ENCODE measurements around the gene NADK2.
A peak's percentile ranks its signal among the peaks of the same experiment; 100 is the strongest.

The NADK2 gene

DNA sequence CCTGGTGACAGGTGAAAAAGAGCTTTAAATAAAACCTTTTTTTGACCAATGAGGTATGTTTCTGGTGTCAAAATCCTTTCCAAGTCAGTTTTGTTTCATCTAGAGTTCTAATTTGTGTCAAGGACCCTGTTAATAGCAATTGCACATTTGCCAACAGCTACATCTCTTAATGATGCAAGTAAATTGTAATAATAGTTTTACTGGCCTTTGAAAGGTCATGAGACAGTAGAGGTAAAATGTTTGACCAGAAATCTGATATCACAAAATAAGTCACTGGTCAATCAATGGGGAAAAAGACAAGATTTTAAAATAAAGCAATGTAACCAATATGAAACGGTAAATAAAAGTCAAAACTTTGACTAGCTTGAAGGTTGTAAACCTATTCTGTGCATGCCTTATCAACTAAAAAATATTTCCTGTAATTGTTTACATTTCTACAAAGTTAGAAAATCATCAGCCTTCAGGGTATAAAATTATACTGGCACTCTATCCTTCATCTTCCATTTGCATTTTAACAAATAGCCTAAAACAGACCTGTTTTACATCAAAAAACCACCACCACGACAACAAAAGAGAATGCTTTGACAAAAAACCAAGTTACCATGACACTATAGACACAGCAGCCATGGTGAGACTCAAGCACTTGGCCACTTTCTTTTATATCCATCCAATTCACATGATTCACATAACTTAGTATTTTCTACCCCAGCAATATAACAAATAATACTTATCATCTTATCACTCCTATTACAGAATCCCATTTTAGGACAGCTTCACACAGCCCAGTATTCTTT, 3.0 kb downstream of the NADK2 start:
- Mint-ChIP-seq H3K4me1 (ENCODE audit: low read depth) (peaks cover 41% of the 10 kb centered on the region), H3K9me3 (ENCODE audit: low read depth) (no peaks in the 10 kb centered on the region), H3K27ac (peak overlapping the region; percentile 1), H3K36me3 (no peaks in the 10 kb centered on the region), H3K27me3 (no peaks in the 10 kb centered on the region), H3K4me3 (peak overlapping the region; percentile 17)

DNA sequence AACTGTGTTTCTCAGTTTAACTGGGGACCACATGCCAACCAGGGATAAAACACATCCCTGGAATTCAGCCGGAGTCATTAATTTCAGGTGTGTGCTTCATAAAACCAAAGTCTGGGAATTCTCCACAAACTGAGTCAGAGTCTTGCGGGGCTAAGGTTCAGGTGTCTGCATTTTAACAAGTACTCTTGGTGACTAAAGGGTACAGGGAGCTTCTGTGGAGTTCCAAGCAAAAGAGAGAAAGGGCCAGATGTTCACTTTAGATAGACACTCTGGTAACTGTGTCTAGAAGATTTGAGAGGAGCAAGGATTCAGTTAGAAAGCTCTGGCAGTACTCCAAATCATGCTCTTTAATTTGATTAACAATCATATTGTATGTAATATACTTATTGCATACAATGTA, 4.0 kb downstream of the NADK2 start:
- H3K27me3 Mint-ChIP-seq: no peaks in the 10 kb centered on the region
- H3K4me3 Mint-ChIP-seq: no peak overlapping the region
- H3K4me1 Mint-ChIP-seq (ENCODE audit: low read depth): peaks cover 32% of the 10 kb centered on the region
- H3K9me3 Mint-ChIP-seq (ENCODE audit: low read depth): no peaks in the 10 kb centered on the region
- no peaks in the 10 kb centered on the region for H3K36me3 Mint-ChIP-seq
- H3K27ac Mint-ChIP-seq: no peak overlapping the region

DNA sequence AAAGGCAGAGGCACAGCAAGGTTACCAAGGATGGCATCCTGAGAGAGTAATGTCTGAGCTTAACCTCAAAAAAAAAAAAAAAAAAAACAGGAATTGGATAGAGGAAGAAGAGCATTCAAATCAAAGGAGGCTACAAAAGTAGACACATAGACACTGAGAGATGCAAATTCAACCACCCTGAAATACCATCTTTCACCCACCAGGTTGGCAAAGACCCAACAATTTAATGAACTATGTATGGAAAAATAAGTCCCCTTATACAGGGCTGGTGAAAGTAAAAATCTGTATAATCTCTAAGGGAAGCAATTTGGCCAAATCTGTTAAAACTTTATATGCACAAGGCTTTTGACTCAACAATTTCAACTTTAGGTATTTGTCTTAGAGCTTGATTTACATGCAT, 4.9 kb downstream of the NADK2 start:
- H3K4me1 Mint-ChIP-seq (ENCODE audit: low read depth): peaks cover 26% of the 10 kb centered on the region
- H3K27me3 Mint-ChIP-seq: no peaks in the 10 kb centered on the region
- no peak overlapping the region for H3K4me3 Mint-ChIP-seq
- no peaks in the 10 kb centered on the region for H3K9me3 Mint-ChIP-seq (ENCODE audit: low read depth)
- peak overlapping the region; percentile 30 for H3K27ac Mint-ChIP-seq
- no peaks in the 10 kb centered on the region for H3K36me3 Mint-ChIP-seq

DNA sequence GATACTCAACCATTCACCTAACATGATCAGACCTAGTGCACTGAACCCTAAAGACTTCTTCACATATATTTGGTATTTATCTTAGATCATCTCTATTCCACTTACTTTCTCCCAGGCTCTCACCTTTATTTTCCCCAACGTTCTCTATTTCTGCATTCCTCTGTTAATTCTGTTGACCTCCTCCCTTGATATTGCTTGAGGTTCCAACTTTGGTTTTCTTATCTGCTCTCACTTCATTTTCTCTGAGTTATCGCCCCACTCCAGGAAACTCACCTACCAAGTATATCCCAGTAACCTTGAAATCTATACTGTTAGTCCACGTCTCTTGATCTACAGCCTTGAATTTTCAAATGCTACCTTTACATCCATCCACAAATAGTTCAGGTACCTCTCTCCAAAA, 9.2 kb downstream of the NADK2 start:
- no peaks in the 10 kb centered on the region for H3K9me3 Mint-ChIP-seq (ENCODE audit: low read depth)
- H3K27ac Mint-ChIP-seq: no peak overlapping the region
- no peaks in the 10 kb centered on the region for H3K36me3 Mint-ChIP-seq
- H3K4me1 Mint-ChIP-seq (ENCODE audit: low read depth): peaks cover 8% of the 10 kb centered on the region
- H3K27me3 Mint-ChIP-seq: no peaks in the 10 kb centered on the region
- no peak overlapping the region for H3K4me3 Mint-ChIP-seq

DNA sequence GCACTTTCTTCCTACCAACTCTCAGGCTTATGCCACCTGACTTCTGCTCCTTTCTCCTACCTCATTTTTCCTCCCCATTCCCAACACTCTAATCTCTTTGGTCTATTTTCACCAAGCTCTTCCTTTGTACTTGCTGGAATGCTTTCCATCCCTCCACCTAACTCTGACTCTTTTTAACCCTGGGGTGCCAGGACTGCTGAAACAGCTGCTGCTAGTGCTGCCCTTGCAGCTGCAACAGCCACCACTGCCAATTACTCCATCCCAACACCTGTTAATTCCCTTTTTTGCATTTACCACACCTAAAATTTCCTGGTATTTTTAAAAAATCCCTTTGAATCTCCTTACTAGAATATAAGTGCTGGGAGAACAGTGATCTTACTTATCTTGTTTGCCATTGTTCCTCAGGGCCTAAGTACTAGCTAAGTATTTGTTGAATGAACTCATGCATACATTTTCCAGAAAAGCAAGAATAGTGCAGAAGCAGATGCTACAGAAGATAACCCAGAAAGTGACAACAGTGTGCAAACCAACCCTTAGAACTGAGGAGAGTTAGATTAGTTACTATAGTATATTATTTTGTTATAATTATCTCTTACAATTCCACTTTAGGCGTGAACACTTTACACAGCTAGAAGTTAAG, 11.5 kb downstream of the NADK2 start:
- Mint-ChIP-seq H3K9me3 (ENCODE audit: low read depth) (no peaks in the 10 kb centered on the region), H3K4me1 (ENCODE audit: low read depth) (peaks cover 2% of the 10 kb centered on the region), H3K4me3 (no peak overlapping the region), H3K27me3 (no peaks in the 10 kb centered on the region), H3K36me3 (peaks cover 7% of the 10 kb centered on the region), H3K27ac (no peak overlapping the region)

DNA sequence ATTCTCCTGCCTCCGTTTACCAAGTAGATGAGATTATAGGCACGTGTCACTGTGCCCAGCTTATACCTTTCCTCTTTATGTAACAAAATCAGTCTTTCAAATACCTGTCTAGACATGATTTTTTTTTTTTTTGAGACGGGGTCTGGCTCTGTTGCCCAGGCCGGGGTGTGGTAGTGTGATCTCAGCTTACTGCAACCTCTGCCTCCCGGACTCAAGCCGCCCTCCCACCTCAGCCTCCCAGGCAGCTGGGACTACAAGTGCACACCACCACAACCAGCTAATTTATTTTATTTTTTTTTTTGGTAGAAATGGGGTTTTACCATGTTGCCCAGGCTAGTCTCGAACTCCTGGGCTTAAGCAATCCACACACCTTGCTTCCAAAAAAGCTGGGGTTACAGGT, 13.2 kb downstream of the NADK2 start:
- Mint-ChIP-seq H3K27me3 (no peaks in the 10 kb centered on the region), H3K4me3 (no peak overlapping the region), H3K27ac (no peak overlapping the region), H3K9me3 (ENCODE audit: low read depth) (no peaks in the 10 kb centered on the region), H3K36me3 (peaks cover 17% of the 10 kb centered on the region), H3K4me1 (ENCODE audit: low read depth) (peaks cover 2% of the 10 kb centered on the region)

DNA sequence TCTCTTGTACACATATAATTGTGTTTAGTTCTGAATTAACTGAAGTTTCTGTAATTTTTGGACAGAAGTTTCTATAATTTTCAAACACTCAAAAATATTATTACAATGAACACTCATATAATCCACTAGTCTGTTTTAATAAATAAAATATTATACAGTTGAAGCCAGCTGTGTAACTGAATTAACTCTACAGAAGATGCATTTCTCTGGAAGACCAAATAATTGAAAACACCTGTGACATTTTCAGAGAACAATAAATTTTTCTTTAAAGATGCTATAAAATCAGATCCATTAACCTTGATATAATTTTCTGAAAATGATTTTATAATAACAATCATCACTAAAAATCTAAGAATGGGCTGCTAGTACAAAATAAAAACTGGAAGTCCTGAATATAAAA, 14.7 kb downstream of the NADK2 start:
- peaks cover 17% of the 10 kb centered on the region for H3K36me3 Mint-ChIP-seq
- H3K9me3 Mint-ChIP-seq (ENCODE audit: low read depth): no peaks in the 10 kb centered on the region
- no peaks in the 10 kb centered on the region for H3K27me3 Mint-ChIP-seq
- no peak overlapping the region for H3K27ac Mint-ChIP-seq
- peaks cover 2% of the 10 kb centered on the region for H3K4me1 Mint-ChIP-seq (ENCODE audit: low read depth)
- H3K4me3 Mint-ChIP-seq: no peak overlapping the region

DNA sequence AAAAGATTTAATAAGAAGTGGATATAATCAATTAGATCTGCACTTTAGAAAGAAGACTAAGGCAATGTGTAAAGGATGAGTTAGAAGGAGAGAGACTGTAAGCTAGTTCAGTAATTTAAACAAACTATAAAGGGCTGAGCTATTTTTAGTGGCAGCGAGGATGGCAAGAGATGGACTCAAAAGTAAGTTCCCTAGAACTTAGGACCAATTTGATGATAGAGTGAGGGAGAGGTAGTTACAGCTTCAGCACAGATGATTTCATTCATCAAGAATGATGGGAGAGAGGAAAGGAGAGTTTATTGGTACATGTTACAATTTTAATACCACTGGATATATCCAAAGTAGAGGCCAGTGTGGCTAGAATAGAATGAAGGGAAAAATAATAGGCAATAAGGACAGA, 19.1 kb downstream of the NADK2 start:
- Mint-ChIP-seq H3K27ac (no peak overlapping the region), H3K4me3 (no peak overlapping the region), H3K36me3 (peaks cover 28% of the 10 kb centered on the region), H3K27me3 (no peaks in the 10 kb centered on the region), H3K9me3 (ENCODE audit: low read depth) (no peaks in the 10 kb centered on the region), H3K4me1 (ENCODE audit: low read depth) (no peaks in the 10 kb centered on the region)

DNA sequence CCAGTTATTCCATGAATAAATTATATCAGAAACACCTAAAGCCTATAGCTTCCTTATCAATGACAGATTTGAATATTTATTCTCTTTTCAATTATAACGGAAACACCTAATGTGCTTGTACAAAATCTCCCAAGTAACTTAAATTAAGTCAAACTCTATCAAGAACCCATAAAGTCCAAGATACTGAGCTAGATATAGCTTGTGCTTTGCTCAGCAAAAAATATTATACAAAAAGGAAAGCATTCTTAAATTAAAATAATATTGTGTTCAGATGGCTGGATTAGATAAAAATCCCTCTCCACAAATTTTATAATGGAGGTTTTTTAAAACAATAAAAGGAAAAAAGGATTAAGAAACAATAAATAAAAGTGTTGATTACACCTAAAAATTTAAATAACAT, 23.7 kb downstream of the NADK2 start:
- Mint-ChIP-seq H3K27ac (no peak overlapping the region), H3K4me1 (ENCODE audit: low read depth) (no peaks in the 10 kb centered on the region), H3K9me3 (ENCODE audit: low read depth) (no peaks in the 10 kb centered on the region), H3K27me3 (no peaks in the 10 kb centered on the region), H3K36me3 (peaks cover 15% of the 10 kb centered on the region), H3K4me3 (no peak overlapping the region)

DNA sequence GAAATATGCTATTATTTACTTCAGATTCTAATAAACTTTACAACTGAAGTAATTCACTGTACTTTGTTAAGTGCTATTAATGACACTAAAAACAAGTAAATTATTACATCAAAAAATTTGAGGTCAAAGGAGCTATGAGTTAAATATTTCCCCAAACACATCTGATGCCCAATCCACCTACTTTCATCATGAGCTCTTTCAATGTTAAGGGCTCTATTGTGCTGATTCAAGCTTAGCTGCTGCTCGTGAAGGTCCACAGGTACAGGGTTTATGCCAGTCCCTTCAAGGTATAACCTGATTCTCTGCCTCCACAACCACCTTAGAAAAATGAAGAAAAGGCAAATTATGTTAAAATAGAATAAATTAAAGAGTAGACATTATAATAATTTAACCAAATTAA, 24.2 kb downstream of the NADK2 start:
- peaks cover 15% of the 10 kb centered on the region for H3K36me3 Mint-ChIP-seq
- no peak overlapping the region for H3K27ac Mint-ChIP-seq
- H3K27me3 Mint-ChIP-seq: no peaks in the 10 kb centered on the region
- no peaks in the 10 kb centered on the region for H3K4me1 Mint-ChIP-seq (ENCODE audit: low read depth)
- no peak overlapping the region for H3K4me3 Mint-ChIP-seq
- no peaks in the 10 kb centered on the region for H3K9me3 Mint-ChIP-seq (ENCODE audit: low read depth)

DNA sequence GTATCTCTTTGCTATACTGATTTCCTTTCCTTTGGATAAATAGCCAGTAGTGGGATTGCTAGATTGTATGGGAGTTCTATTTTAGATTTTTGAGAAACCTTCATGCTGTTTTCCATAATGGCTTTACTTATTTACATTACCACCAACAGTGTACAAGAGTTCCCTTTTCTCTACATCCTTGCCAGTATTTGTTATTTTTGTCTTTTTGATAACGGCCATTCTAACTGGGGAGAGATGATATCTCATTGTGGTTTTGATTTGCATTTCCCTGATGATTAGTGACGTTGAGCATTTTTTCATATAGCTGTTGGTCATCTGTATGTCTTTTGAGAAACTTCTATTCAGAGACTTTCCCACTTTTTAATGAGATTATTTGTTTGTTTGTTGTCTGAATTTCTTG, 25.8 kb downstream of the NADK2 start:
- Mint-ChIP-seq H3K9me3 (ENCODE audit: low read depth) (no peaks in the 10 kb centered on the region), H3K27ac (no peak overlapping the region), H3K4me3 (no peak overlapping the region), H3K36me3 (peaks cover 12% of the 10 kb centered on the region), H3K27me3 (no peaks in the 10 kb centered on the region), H3K4me1 (ENCODE audit: low read depth) (no peaks in the 10 kb centered on the region)

DNA sequence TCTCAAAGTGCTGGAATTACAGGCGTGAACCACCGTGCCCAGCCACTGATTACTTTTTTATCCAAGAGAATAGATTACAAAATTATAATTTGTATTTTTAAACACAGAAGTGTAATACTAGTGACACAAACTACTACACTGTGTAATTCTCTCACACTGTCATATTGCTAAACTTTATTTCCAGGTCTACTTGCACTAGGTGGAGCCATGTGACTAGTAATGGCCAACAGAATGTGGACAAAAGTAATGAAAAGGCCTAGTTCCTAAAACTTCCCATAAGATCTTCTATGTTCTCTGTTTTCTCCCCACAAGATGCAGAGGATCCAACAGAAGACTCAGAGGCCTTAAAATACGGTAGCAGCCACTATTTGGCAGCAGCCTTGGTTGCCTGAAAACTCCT, 27.3 kb downstream of the NADK2 start:
- peaks cover 13% of the 10 kb centered on the region for H3K36me3 Mint-ChIP-seq
- no peak overlapping the region for H3K27ac Mint-ChIP-seq
- H3K27me3 Mint-ChIP-seq: no peaks in the 10 kb centered on the region
- H3K4me3 Mint-ChIP-seq: no peak overlapping the region
- H3K9me3 Mint-ChIP-seq (ENCODE audit: low read depth): no peaks in the 10 kb centered on the region
- no peaks in the 10 kb centered on the region for H3K4me1 Mint-ChIP-seq (ENCODE audit: low read depth)

DNA sequence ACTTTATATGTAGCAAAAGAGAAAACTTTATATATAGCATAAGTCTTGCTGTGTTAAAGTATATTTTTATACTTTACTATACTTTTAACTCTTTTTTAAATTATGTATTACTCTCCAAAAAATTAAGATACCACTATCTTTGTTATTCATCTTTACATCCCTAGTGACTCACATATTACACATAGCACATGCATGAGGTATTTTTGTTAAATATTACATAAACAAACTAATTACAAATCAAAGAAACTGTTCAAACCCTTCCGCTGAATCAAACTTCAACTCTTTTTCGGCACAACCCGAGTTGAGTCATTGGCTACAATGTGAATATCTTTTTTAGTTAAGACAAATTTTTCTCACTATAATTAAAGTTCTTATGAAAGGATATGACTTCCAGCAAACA, 32.1 kb downstream of the NADK2 start:
- no peak overlapping the region for H3K4me3 Mint-ChIP-seq
- H3K4me1 Mint-ChIP-seq (ENCODE audit: low read depth): no peaks in the 10 kb centered on the region
- H3K36me3 Mint-ChIP-seq: peaks cover 28% of the 10 kb centered on the region
- no peaks in the 10 kb centered on the region for H3K27me3 Mint-ChIP-seq
- no peak overlapping the region for H3K27ac Mint-ChIP-seq
- H3K9me3 Mint-ChIP-seq (ENCODE audit: low read depth): no peaks in the 10 kb centered on the region

DNA sequence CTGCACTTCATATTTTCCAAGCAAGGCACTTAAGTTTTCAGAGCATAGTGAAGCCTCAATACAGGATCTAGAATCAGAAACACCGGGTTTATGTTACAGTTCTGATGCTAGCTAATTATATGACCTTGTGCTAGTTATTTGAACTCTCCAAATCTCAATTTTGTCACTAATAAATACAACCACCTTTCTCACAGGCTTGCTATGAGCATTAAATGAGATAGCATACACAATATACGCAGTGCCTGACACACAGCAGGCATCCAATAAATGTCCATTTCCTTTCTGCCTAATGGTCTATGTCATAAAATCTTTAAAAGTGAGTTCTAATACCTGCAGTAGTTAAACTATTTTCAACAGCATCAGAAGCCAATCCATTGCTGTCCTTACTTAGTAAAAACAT, 32.9 kb downstream of the NADK2 start:
- Mint-ChIP-seq H3K4me3 (no peak overlapping the region), H3K36me3 (peaks cover 28% of the 10 kb centered on the region), H3K4me1 (ENCODE audit: low read depth) (no peaks in the 10 kb centered on the region), H3K27ac (no peak overlapping the region), H3K9me3 (ENCODE audit: low read depth) (no peaks in the 10 kb centered on the region), H3K27me3 (no peaks in the 10 kb centered on the region)

DNA sequence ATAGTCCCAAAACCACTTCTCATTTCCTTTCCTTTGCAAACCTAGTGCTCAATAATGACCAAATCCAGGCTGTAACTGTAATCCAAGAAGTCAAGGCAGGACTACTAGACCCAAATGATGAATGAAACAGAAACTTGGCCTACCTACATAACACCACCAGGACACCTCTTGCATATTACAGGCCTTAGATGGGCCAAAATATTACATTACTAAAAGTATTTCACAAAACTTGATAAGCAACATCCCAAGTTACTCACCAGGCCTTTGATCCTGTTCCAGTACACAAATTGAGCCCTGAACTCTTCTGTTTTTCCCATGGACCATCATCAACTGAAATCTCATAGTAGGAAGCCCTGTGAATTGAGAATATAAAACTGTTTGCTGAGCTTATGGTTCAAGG, 34.8 kb downstream of the NADK2 start:
- no peaks in the 10 kb centered on the region for H3K9me3 Mint-ChIP-seq (ENCODE audit: low read depth)
- H3K4me3 Mint-ChIP-seq: no peak overlapping the region
- H3K4me1 Mint-ChIP-seq (ENCODE audit: low read depth): no peaks in the 10 kb centered on the region
- no peak overlapping the region for H3K27ac Mint-ChIP-seq
- no peaks in the 10 kb centered on the region for H3K27me3 Mint-ChIP-seq
- H3K36me3 Mint-ChIP-seq: peaks cover 29% of the 10 kb centered on the region

DNA sequence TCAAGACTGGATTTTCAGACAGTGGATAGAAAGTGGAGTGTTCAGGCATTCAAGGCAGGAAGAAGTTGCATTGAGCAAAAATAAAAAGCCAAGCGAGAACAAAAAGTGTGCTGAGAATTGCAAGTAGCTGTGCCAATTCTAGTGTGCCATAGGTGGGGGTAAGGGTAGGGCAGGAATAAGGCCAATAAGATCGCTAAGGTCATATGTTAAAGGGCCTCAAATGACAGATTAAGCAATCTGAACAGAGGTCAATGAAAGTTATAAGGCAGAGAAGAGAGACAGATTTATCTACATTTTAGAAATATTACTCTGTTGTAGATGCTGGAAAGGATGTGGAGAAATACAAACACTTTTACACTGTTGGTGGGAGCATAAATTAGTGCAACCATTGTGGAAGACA, 36.4 kb downstream of the NADK2 start:
- Mint-ChIP-seq H3K27me3 (no peaks in the 10 kb centered on the region), H3K4me3 (no peak overlapping the region), H3K36me3 (peaks cover 29% of the 10 kb centered on the region), H3K9me3 (ENCODE audit: low read depth) (no peaks in the 10 kb centered on the region), H3K4me1 (ENCODE audit: low read depth) (no peaks in the 10 kb centered on the region), H3K27ac (no peak overlapping the region)

All from activated naive CD8-positive, alpha-beta T cell (primary cell).